Measurements from ENCODE around the gene TAF3.

GRCh38 chr10:8064436-8064835 is 246.1 kb downstream of the TAF3 start:
- TF ChIP-seq CTCF (IDR thresholded peaks at IDR 0.05; ENCODE audit: poor library complexity) (no peak), EZH2 (IDR thresholded peaks at IDR 0.05; ENCODE audit: borderline replicate concordance) (no peak), EZH2phosphoT487 (IDR thresholded peaks at IDR 0.05; ENCODE audit: low read depth, severe bottlenecking, unreplicated experiment) (no peak)

Measured in hepatocyte (in vitro differentiated cells).